ENCODE results near the gene LRPAP1.

The LRPAP1 gene

GRCh38 chr4:3467601-3468031 is 64.6 kb downstream of the LRPAP1 start:
- FAIRE-seq (no peak), DNase-seq (ENCODE audit: insufficient read length, low spot score) (no peak)
- no peak for TF ChIP-seq CTCF (IDR thresholded peaks at IDR 0.05; ENCODE audit: insufficient read depth, missing control alignments)

- FAIRE-seq (no peak), DNase-seq (ENCODE audit: insufficient read length, low spot score) (no peak)
- no peak for TF ChIP-seq CTCF (IDR thresholded peaks at IDR 0.05; ENCODE audit: insufficient read depth, missing control alignments)
Observed at GRCh38 chr4:3466691-3467600, 65.3 kb downstream of the LRPAP1 start.

GRCh38 chr4:3465698-3466671 is 66.2 kb downstream of the LRPAP1 start:
- no peak for TF ChIP-seq CTCF (IDR thresholded peaks at IDR 0.05; ENCODE audit: insufficient read depth, missing control alignments)
- FAIRE-seq, result no peak
- DNase-seq (ENCODE audit: insufficient read length, low spot score), result no peak

GRCh38 chr4:3464911-3465697 is 67.1 kb downstream of the LRPAP1 start:
- TF ChIP-seq CTCF (IDR thresholded peaks at IDR 0.05; ENCODE audit: insufficient read depth, missing control alignments), result no peak
- FAIRE-seq, result no peak

GRCh38 chr4:3464349-3464905 is 67.8 kb downstream of the LRPAP1 start:
- no peak for DNase-seq (ENCODE audit: insufficient read length, low spot score)
- TF ChIP-seq CTCF (IDR thresholded peaks at IDR 0.05; ENCODE audit: insufficient read depth, missing control alignments), result no peak
- no peak for FAIRE-seq

More at GRCh38 chr4:3464911-3465697, 67.1 kb downstream of the LRPAP1 start:
- no peak for DNase-seq (ENCODE audit: insufficient read length, low spot score)

GRCh38 chr4:3463556-3464348 is 68.5 kb downstream of the LRPAP1 start:
- FAIRE-seq (no peak), DNase-seq (ENCODE audit: insufficient read length, low spot score) (no peak)
- TF ChIP-seq CTCF (IDR thresholded peaks at IDR 0.05; ENCODE audit: insufficient read depth, missing control alignments), result no peak

Measured in D721Med (cell line).